SK-N-SH (cell line): ENCODE measurements around the gene GRIK1. TPM values are rescaled to one million over a fixed set of nuclear protein-coding genes. Genes with fewer than 3 reads are reported as not detected.

Source experiments
- CTCF ChIA-PET: fragments of 300-600, 350-600 bp; formaldehyde crosslinking; extraction: SDS; loops from one replicate; lab custom pipeline; 2021; lab: Yijun Ruan, JAX
- POLR2A ChIA-PET: fragments of 350-600 bp; sonication (Branson Sonifier 250); formaldehyde crosslinking; extraction: SDS; loops from one replicate; lab custom pipeline; 2020; ENCODE audit warnings: antibody characterized with exemption, inconsistent platforms; lab: Yijun Ruan, JAX
- DNase-seq: peaks from one replicate; pipeline ENCODE4 v3.0.0; 2012
- H2AFZ ChIP-seq: fragments of 200-600 bp; sonication (generic); 2 replicates; pipeline ENCODE4 v1.8.1; 2016; ENCODE audit warnings: antibody characterized with exemption, mild to moderate bottlenecking, low read depth
- H3F3A ChIP-seq: fragments of 200-600 bp; sonication (generic); replicated peaks from 2 replicates; pipeline ENCODE3; 2016; ENCODE audit warnings: antibody characterized with exemption, mild to moderate bottlenecking; ENCODE audit not compliant: insufficient read depth
- H3K27ac ChIP-seq, 2 experiments: fragments of 200-500 bp in 1 of 2; fragments of 200-600 bp in 1 of 2; sonication (Bioruptor generic) in 1 of 2; sonication (generic), shearing (Covaris generic) in 1 of 2; 2 replicates each; pipeline versions ENCODE4 v1.5.1 to v1.6.1; 2014 to 2016; ENCODE audit warnings: low read depth in 2 of 2, inconsistent platforms in 1 of 2, low read length in 1 of 2, mild to moderate bottlenecking in 1 of 2, mixed read lengths in 1 of 2
- H3K27me3 ChIP-seq: fragments of 200-600 bp; sonication (generic), shearing (Covaris generic); 2 replicates; pipeline ENCODE4 v1.6.1; 2016; ENCODE audit warnings: mixed run types; ENCODE audit not compliant: insufficient read depth
- H3K36me3 ChIP-seq, 2 experiments: fragments of 200-500 bp in 1 of 2; fragments of 200-600 bp in 1 of 2; sonication (Bioruptor generic) in 1 of 2; sonication (generic) in 1 of 2; replicated peaks in 1 of 2; 2 replicates each; pipeline versions ENCODE3 to v1.5.1; 2014 to 2016; ENCODE audit warnings: low read length in 1 of 2, mild to moderate bottlenecking in 1 of 2; ENCODE audit not compliant: insufficient read depth in 2 of 2, control insufficient read depth in 1 of 2
- H3K4me1 ChIP-seq, 2 experiments: fragments of 200-500 bp in 1 of 2; fragments of 200-600 bp in 1 of 2; sonication (Bioruptor generic) in 1 of 2; sonication (generic), shearing (Covaris generic) in 1 of 2; 2 replicates each; pipeline versions ENCODE4 v1.5.1 to v1.6.1; 2014 to 2016; ENCODE audit warnings: low read depth in 1 of 2, low read length in 1 of 2, mixed run types in 1 of 2; ENCODE audit not compliant: insufficient read depth in 2 of 2, control insufficient read depth in 1 of 2
- H3K4me2 ChIP-seq: fragments of 200-600 bp; sonication (generic), shearing (Covaris generic); 2 replicates; pipeline ENCODE4 v1.6.1; 2017; ENCODE audit warnings: mixed run types
- H3K4me3 ChIP-seq, 2 experiments: fragments of 200-500 bp in 1 of 2; fragments of 200-600 bp in 1 of 2; sonication (Bioruptor generic) in 1 of 2; sonication (generic), shearing (Covaris generic) in 1 of 2; 2 replicates each; pipeline versions ENCODE4 v1.5.1 to v1.8.1; 2014 to 2016; ENCODE audit warnings: low read depth in 2 of 2, inconsistent platforms in 1 of 2, low read length in 1 of 2, mild to moderate bottlenecking in 1 of 2, mixed read lengths in 1 of 2, moderate library complexity in 1 of 2
- H3K79me2 ChIP-seq: fragments of 200-600 bp; sonication (generic); 2 replicates; pipeline ENCODE4 v1.8.1; 2017; ENCODE audit warnings: mild to moderate bottlenecking; ENCODE audit not compliant: insufficient read depth
- H3K9ac ChIP-seq: fragments of 200-600 bp; sonication (generic); 2 replicates; pipeline ENCODE4 v1.6.1; 2017; ENCODE audit warnings: mixed run types
- H3K9me2 ChIP-seq: fragments of 200-600 bp; sonication (generic); 2 replicates; pipeline ENCODE4 v1.6.1; 2017; ENCODE audit warnings: mixed run types
- H3K9me3 ChIP-seq: fragments of 200-600 bp; sonication (generic); 2 replicates; pipeline ENCODE4 v1.6.1; 2017; ENCODE audit warnings: mixed run types, mild to moderate bottlenecking, moderate library complexity
- H4K20me1 ChIP-seq: fragments of 200-600 bp; sonication (generic); 2 replicates; pipeline ENCODE4 v1.6.1; 2017; ENCODE audit warnings: mild to moderate bottlenecking, mixed run types; ENCODE audit not compliant: insufficient read depth
- GATA2 ChIP-seq: sonication (generic); formaldehyde crosslinking; IDR thresholded peaks from 2 replicates; pipeline ENCODE4 v1.5.0; 2020; ENCODE audit warnings: mild to moderate bottlenecking, missing genetic modification reagents
- JUND ChIP-seq: IDR thresholded peaks from 2 replicates; pipeline ENCODE4 v1.4.0; 2012
- MEF2A ChIP-seq: IDR thresholded peaks from 2 replicates; pipeline ENCODE4 v1.4.0; 2012; ENCODE audit warnings: low read depth, borderline replicate concordance
- MXI1 ChIP-seq: IDR thresholded peaks from 2 replicates; pipeline ENCODE4 v1.6.1; 2012; ENCODE audit warnings: mild to moderate bottlenecking, low read depth, low read length, improper control_type of control experiment
- NFIC ChIP-seq: IDR thresholded peaks from 2 replicates; pipeline ENCODE4 v1.4.0; 2012; ENCODE audit warnings: borderline replicate concordance
- REST ChIP-seq: IDR thresholded peaks from 2 replicates; pipeline ENCODE4 v1.6.1; 2012; ENCODE audit warnings: mild to moderate bottlenecking, low read depth, low read length, moderate library complexity
- RFX5 ChIP-seq: IDR thresholded peaks from 2 replicates; pipeline ENCODE4 v1.6.1; 2012; ENCODE audit warnings: mild to moderate bottlenecking, improper control_type of control experiment, low read length
- RXRA ChIP-seq: IDR thresholded peaks from 2 replicates; pipeline ENCODE4 v1.4.0; 2012; ENCODE audit warnings: low read depth, mild to moderate bottlenecking, borderline replicate concordance
- SMC3 ChIP-seq: IDR thresholded peaks from 2 replicates; pipeline ENCODE4 v1.6.1; 2012; ENCODE audit warnings: low read depth, low read length, improper control_type of control experiment
- TAF1 ChIP-seq: IDR thresholded peaks from 2 replicates; pipeline ENCODE4 v1.6.1; 2012; ENCODE audit warnings: low read depth, mild to moderate bottlenecking, low read length, moderate library complexity, borderline replicate concordance
- TCF12 ChIP-seq: IDR thresholded peaks from 2 replicates; pipeline ENCODE4 v1.4.0; 2012
- WGBS: methylation state at CpG from one replicate; pipeline ENCODE4 v1.1.6; 2017; ENCODE audit warnings: low lambda C conversion rate; 5-methylcytosine and 5-hydroxymethylcytosine counted together
- polyA plus RNA-seq, 3 experiments: library from polyadenylated mRNA; depleted of rRNA; stranded (reverse); fragments of >200 nt; gene quantifications; 2 replicates each; pipeline ENCODE4 v1.2.3, GENCODE V29; 2012
- TF ChIP-seq, protein P1 (sequence below): IDR thresholded peaks from 2 replicates; pipeline ENCODE4 v1.4.0; 2012; ENCODE audit warnings: low read depth, borderline replicate concordance
- TF ChIP-seq, protein P2 (sequence below): IDR thresholded peaks from 2 replicates; pipeline ENCODE4; 2012

Gene GRIK1
- polyA plus RNA-seq, 1 of the 3 experiments (the other 2 are of a cell fraction): not detected

- TF ChIP-seq, protein P1, sequence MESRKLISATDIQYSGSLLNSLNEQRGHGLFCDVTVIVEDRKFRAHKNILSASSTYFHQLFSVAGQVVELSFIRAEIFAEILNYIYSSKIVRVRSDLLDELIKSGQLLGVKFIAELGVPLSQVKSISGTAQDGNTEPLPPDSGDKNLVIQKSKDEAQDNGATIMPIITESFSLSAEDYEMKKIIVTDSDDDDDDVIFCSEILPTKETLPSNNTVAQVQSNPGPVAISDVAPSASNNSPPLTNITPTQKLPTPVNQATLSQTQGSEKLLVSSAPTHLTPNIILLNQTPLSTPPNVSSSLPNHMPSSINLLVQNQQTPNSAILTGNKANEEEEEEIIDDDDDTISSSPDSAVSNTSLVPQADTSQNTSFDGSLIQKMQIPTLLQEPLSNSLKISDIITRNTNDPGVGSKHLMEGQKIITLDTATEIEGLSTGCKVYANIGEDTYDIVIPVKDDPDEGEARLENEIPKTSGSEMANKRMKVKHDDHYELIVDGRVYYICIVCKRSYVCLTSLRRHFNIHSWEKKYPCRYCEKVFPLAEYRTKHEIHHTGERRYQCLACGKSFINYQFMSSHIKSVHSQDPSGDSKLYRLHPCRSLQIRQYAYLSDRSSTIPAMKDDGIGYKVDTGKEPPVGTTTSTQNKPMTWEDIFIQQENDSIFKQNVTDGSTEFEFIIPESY: no peak
- TF ChIP-seq NFIC (no peak), SMC3 (no peak), MXI1 (no peak), GATA2 (CRISPR knock-in tag) (no peak), RXRA (no peak), TCF12 (no peak), JUND (no peak), TAF1 (no peak), RFX5 (no peak), MEF2A (no peak)
- TF ChIP-seq, protein P2, sequence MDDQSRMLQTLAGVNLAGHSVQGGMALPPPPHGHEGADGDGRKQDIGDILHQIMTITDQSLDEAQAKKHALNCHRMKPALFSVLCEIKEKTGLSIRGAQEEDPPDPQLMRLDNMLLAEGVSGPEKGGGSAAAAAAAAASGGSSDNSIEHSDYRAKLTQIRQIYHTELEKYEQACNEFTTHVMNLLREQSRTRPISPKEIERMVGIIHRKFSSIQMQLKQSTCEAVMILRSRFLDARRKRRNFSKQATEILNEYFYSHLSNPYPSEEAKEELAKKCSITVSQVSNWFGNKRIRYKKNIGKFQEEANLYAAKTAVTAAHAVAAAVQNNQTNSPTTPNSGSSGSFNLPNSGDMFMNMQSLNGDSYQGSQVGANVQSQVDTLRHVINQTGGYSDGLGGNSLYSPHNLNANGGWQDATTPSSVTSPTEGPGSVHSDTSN: no peak
These were observed 301.0 kb downstream of the GRIK1 start for GRCh38 chr21:29638761-29639327.

DNA sequence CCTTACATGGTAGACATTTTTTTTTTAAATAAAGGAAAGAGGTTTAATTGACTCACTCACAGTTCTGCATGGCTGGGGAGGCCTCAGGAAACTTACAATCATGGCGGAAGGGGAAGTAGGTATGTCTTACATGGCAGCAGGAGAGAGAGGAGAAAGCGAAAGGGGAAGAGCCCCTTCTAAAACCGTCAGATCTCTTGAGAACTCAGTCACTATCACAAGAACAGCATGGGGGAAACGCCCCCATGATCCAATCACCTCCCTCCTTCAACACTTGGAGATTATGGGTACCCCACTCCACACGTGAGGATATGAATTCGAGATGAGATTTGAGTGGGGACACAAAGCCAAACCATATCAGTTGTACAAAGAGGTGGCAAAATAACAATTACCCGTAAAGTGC lies 301.7 kb downstream of the GRIK1 start:
- Histone ChIP-seq H3K9me2 (no peaks in the 10 kb centered on the region), H4K20me1 (no peaks in the 10 kb centered on the region), H3K27ac (no peak overlapping the region), H3K9me3 (no peaks in the 10 kb centered on the region), H3K4me1 (0 out of 4 replicates have a peak, but pooled peaks cover 0 to 3% of the 10 kb centered on the region in 2 experiments), H3K27me3 (no peaks in the 10 kb centered on the region), H3K36me3 (no peaks in the 10 kb centered on the region), H3K4me2 (no peak overlapping the region), H2AFZ (no peak overlapping the region), H3K9ac (no peak overlapping the region), H3F3A (no peaks in the 10 kb centered on the region), H3K4me3 (no peak overlapping the region), H3K79me2 (no peaks in the 10 kb centered on the region)
- TF ChIP-seq RFX5 (no peak), REST (no peak)
- WGBS: 46% methylated on average over 7 of the region's 7 CpGs
- ChIA-PET POLR2A (no interaction called here), CTCF (no interaction called here)
- no peak for DNase-seq

More at GRCh38 chr21:29638761-29639327, 301.0 kb downstream of the GRIK1 start:
- Histone ChIP-seq H3F3A (no peaks in the 10 kb centered on the region), H3K79me2 (no peaks in the 10 kb centered on the region), H3K36me3 (no peaks in the 10 kb centered on the region), H3K4me2 (no peak overlapping the region), H4K20me1 (no peaks in the 10 kb centered on the region), H3K9ac (no peak overlapping the region), H3K27ac (no peak overlapping the region), H2AFZ (no peak overlapping the region), H3K4me3 (no peak overlapping the region), H3K4me1 (0 out of 4 replicates have a peak, but pooled peaks cover 0 to 3% of the 10 kb centered on the region in 2 experiments), H3K9me3 (no peaks in the 10 kb centered on the region), H3K27me3 (no peaks in the 10 kb centered on the region), H3K9me2 (no peaks in the 10 kb centered on the region)
- WGBS: 30% methylated on average over 2 of the region's 2 CpGs
- DNase-seq: no peak
- ChIA-PET POLR2A (no interaction called here), CTCF (no interaction called here)
